22Rv1 (cell line): ENCODE results near the gene UGT1A6.

Experiments
- ZFX ChIP-seq: fragments of 450-650 bp; IDR thresholded peaks from 2 replicates; pipeline ENCODE4 v1.6.1; 2017; ENCODE audit warnings: antibody characterized with exemption, borderline replicate concordance
- TF ChIP-seq, protein P1 (sequence below): fragments of 450-650 bp; IDR thresholded peaks from 2 replicates; pipeline ENCODE4 v1.5.1; 2017; ENCODE audit warnings: mild to moderate bottlenecking

DNA sequence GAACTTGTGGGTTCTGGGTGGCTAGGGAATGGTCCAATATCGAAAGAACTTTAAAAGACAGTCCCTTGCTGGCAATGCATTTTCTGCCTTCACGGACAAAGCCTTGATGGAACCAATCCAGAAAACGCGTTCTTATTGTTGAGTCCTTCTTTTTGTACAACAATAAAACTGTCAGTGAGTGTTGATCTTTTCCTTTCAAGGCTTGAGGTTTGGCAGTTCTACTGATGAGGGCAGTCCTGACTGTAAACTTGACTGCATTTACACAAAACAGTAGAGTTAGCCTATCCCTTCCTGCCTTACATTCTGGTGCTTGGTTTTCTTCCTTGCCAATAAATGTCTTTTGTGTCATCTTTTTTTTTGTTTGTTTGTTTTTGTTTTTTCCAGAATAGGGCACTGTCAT lies 13.5 kb upstream of the UGT1A6 start:
- TF ChIP-seq, protein P1, sequence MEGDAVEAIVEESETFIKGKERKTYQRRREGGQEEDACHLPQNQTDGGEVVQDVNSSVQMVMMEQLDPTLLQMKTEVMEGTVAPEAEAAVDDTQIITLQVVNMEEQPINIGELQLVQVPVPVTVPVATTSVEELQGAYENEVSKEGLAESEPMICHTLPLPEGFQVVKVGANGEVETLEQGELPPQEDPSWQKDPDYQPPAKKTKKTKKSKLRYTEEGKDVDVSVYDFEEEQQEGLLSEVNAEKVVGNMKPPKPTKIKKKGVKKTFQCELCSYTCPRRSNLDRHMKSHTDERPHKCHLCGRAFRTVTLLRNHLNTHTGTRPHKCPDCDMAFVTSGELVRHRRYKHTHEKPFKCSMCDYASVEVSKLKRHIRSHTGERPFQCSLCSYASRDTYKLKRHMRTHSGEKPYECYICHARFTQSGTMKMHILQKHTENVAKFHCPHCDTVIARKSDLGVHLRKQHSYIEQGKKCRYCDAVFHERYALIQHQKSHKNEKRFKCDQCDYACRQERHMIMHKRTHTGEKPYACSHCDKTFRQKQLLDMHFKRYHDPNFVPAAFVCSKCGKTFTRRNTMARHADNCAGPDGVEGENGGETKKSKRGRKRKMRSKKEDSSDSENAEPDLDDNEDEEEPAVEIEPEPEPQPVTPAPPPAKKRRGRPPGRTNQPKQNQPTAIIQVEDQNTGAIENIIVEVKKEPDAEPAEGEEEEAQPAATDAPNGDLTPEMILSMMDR, result no peak
- no peak for TF ChIP-seq ZFX
